Measurements from ENCODE around the gene ACOT7.

ACOT7 gene

GRCh38 chr1:6343506-6344405, 49.8 kb downstream of the ACOT7 start:
- peak; percentile 83 for DNase-seq (ENCODE audit: low read depth)

GRCh38 chr1:6342056-6342455, 51.5 kb downstream of the ACOT7 start:
- no peak for DNase-seq (ENCODE audit: low read depth)

GRCh38 chr1:6338695-6339094, 54.9 kb downstream of the ACOT7 start:
- no peak for DNase-seq (ENCODE audit: low read depth)

- no peak for DNase-seq (ENCODE audit: low read depth)
Measured at GRCh38 chr1:6336776-6337622, 56.6 kb downstream of the ACOT7 start.

GRCh38 chr1:6334261-6334993, 59.1 kb downstream of the ACOT7 start:
- DNase-seq (ENCODE audit: low read depth): no peak

GRCh38 chr1:6332821-6333220, 60.7 kb downstream of the ACOT7 start:
- DNase-seq (ENCODE audit: low read depth): no peak

GRCh38 chr1:6331543-6332273, 61.9 kb downstream of the ACOT7 start:
- DNase-seq (ENCODE audit: low read depth): no peak

GRCh38 chr1:6330410-6330911, 63.1 kb downstream of the ACOT7 start:
- DNase-seq (ENCODE audit: low read depth): peak; percentile 86

- peak; percentile 43 for DNase-seq (ENCODE audit: low read depth)
Measured at GRCh38 chr1:6329851-6330250, 63.7 kb downstream of the ACOT7 start.

GRCh38 chr1:6329396-6329795, 64.2 kb downstream of the ACOT7 start:
- DNase-seq (ENCODE audit: low read depth): peak; percentile 40

GRCh38 chr1:6328696-6329095, 64.9 kb downstream of the ACOT7 start:
- DNase-seq (ENCODE audit: low read depth): no peak

- DNase-seq (ENCODE audit: low read depth): no peak
Measured at GRCh38 chr1:6328091-6328490, 65.5 kb downstream of the ACOT7 start.

GRCh38 chr1:6325482-6325881, 68.1 kb downstream of the ACOT7 start:
- no peak for DNase-seq (ENCODE audit: low read depth)

- DNase-seq (ENCODE audit: low read depth): no peak
Measured at GRCh38 chr1:6322161-6322560, 71.4 kb downstream of the ACOT7 start.

- DNase-seq (ENCODE audit: low read depth): no peak
Measured at GRCh38 chr1:6321205-6321604, 72.4 kb downstream of the ACOT7 start.

GRCh38 chr1:6317098-6317760, 76.3 kb downstream of the ACOT7 start:
- peak; percentile 57 for DNase-seq (ENCODE audit: low read depth)

GRCh38 chr1:6316240-6317097, 77.1 kb downstream of the ACOT7 start:
- no peak for DNase-seq (ENCODE audit: low read depth)

- no peak for DNase-seq (ENCODE audit: low read depth)
Measured at GRCh38 chr1:6314503-6314902, 79.1 kb downstream of the ACOT7 start.

- DNase-seq (ENCODE audit: low read depth): no peak
Measured at GRCh38 chr1:6313393-6314200, 80.0 kb downstream of the ACOT7 start.
